Embryonic facial prominence (tissue), 1 donor: Measurements from ENCODE around the gene SMIM23.

Experiments
- DNase-seq: peaks from one replicate; pipeline ENCODE4 v3.0.0-alpha.2; 2016; ENCODE audit errors: extremely low spot score

The SMIM23 gene

GRCh38 chr5:171785517-171785916, at the start of gene SMIM23:
SMIM23 (plus strand) TSS chr5:171785817; CDS start chr5:171785872, 55 bp downstream.
- no peak for DNase-seq

GRCh38 chr5:171736976-171737891, 48.4 kb upstream of the SMIM23 start:
- no peak for DNase-seq

DNA sequence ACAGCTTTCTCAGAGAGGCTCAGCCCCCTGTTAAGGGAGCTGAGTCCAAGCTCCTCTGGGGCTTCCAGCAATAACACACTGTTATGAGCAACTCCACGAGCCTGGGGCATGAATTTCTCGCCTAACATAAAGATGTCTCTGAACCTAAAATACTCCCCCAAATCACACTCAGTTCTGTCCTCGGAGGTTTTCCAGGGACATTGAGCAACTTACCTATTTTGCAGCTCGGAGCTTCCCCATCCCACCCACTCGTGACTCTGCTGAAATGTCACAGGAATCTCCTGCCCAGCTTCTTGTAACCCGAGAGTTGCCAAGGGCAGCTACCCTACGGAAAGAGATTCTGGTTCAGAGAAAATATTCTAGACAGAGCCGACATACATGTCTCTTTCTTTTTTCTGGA, 47.1 kb upstream of the SMIM23 start:
- DNase-seq = no peak

- no peak for DNase-seq
Observed at GRCh38 chr5:171739271-171739670, 46.3 kb upstream of the SMIM23 start.

DNA sequence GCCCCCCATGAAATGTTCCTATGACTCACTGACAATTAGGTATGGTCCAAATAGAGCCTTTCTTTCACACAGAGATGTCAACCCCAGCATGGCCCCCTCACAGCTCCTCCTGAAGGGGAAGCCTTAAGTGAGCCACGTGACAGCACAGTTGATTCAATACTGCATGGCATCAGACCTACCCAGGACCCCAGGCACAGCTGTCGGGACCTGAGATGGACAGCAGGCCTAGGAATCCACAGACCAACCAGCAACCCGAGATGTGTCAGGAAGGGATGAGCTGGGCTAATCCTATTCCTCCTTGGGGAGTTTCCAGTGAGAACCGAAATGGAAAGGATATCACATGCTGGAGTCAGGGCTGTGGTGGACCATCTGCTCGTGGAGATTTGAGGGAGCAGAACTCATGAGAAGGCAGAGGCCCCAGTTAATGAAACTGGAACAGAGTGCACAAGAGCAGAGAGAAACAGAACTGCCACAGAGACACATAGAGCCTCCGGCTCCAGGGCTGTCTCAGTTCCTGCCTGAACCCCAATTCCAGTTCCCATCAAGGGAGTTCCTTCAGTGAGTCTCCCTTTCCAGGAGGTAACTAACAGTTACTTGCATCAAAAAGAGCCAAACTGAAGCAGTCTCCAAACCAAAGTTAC, 42.1 kb upstream of the SMIM23 start:
- no peak for DNase-seq

DNA sequence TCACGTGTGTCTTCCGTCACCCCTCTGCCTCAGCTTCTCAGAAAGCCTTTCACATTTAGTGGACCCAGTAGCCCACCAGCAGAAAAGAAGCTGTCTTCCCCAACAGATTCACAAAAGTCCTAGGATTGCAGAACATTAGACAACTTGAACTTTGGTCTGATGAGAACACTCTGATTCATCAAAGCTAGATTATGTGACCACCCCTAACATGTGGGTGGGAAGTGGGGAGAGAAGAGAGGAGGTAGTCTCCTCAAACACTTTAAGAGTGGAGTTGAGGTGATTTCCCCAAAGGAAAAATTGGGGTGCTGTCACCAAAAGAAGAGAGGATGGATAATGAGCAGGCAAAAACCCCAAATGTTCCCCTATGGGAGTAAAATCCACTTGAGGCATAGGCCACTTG, 41.4 kb upstream of the SMIM23 start:
- no peak for DNase-seq

DNA sequence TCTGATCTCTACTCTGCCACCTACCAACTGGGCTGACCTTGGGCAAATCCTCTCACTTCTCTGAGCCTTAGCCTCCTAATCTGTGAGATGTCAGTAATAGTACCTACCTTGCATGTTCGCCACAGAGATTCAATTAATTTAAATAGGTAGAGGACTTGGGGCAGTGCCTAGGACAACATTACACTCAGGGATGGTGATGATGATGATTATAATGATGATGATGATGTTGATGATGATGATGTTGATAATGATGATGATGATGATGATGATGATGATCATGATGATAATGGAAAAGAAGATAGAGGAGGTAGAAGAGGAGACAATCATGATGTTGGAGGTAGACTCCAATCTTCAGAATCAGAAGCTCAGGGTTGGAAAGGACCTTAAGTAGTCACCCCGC, 40.7 kb upstream of the SMIM23 start:
- DNase-seq = no peak

- DNase-seq = no peak
Observed at GRCh38 chr5:171745602-171746001, 40.0 kb upstream of the SMIM23 start.

DNA sequence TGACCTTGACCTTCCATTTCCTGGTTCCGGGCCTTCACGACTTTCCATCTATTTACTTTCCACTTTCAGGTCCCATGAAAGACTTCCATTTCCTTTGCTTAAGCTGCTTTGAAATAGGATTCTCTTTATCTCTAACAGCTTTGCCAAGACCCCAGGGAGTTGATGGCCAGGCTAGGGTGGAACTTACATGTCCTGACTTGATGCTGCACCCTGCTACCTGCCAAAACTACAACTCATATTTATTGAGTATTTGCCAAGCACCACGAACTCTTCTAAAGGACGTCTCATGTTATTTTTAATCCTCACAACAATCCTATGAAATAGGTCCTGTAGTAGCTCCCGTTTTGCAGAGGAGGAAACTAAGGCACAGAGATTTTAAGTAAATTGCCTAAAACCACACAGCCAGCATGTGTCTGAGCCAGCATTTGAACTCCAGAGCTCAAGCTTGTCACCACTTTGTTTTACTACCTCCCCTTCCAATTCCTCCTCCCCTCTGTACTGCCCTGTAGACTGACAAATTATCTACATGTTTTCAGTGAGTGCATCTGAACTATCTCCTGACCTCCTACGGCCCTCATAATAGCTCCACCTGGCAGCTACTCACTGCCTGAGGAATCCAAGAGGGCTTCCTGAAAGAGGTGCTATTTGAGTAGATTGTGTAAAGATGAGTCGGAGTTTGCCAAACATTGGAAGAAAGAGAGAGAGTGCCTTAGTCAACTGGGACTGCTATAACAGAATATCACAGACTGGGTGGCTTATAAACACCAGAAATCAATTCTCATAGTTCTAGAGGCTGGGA, 38.4 kb upstream of the SMIM23 start:
- no peak for DNase-seq

GRCh38 chr5:171748720-171749119, 36.9 kb upstream of the SMIM23 start:
- DNase-seq = no peak

- DNase-seq = no peak
Observed at GRCh38 chr5:171749365-171749764, 36.3 kb upstream of the SMIM23 start.

- no peak for DNase-seq
Observed at GRCh38 chr5:171750311-171750788, 35.3 kb upstream of the SMIM23 start.

GRCh38 chr5:171755354-171755821, 30.2 kb upstream of the SMIM23 start:
- DNase-seq = no peak

DNA sequence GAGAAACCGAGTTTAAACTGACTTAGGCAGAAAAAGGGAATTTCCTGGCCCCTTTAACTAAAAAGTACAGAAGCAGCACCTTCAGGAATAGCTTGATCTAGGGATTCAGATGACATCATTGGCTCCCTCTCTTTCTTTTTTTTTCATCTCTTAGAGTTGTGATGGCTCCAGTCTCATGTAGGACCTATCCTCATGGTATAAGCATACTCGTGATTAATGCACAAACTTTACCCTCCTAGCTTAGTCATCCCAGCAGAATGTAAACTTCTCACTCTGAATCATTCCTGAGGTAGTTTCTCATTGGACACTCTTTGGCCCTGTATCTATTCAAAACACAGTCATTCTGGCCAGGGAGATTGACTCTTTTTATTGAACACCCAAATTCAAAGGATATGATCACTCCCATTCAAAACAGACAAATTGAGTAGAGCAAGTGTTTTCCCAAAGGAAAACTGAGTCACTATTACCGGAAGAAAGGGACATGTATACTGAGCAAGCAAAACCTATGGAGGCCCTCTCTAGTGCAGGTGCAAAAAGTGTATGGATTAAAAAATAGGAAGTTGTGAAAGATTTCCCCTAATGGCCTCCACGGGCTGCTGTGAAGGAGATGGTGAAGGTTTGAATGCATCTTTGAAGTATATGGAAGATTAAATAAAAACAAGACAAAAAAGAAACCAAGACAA, 27.6 kb upstream of the SMIM23 start:
- DNase-seq = no peak

GRCh38 chr5:171759777-171760176, 25.8 kb upstream of the SMIM23 start:
- DNase-seq = no peak

DNA sequence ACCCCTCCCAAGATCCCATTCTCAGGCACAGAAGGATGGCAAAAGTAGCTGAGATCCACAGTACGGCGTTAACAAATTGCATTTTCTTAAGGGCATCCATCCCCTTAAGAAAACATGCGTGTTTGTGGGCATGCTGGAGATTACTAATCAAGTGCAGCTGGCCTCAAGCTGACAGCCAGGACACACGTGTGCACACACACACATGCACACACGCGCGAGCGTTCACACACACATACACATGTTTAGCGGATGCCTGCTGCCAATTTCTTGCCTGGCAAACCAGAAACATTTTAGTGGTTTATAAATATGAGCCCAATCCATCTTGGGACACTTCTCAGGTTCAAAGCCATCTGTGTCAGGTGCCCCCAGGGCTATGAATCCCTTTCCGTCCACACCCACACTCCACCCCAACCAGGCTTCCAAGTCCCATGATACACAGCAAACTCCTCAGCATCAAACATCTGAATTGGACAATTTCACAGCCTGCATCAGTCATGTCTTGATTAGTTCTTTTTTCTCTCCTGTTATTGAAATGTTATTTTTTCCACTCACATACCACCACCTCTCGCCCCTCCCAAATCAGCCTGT, 23.5 kb upstream of the SMIM23 start:
- DNase-seq = peak; percentile 30

DNA sequence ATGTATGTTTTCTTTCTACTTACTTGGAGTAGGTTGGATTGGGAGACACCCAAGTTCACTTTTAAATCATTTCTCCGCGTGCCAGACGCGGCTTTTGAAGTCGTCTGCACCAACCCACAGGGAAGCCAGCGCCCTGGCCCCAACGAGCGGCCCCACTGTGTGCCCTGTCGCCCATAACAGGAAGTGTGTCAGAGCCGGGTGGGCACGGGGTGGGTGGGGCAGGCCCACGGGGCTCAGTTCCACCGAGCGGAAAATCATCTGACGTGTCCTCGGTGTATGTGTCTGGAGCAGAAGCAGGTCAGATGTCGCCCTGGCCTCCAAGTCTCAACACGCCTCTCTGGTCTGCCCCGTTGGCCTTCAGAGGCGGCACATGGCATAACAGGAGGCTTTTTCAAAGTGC, 22.7 kb upstream of the SMIM23 start:
- DNase-seq = no peak

- no peak for DNase-seq
Observed at GRCh38 chr5:171764265-171764664, 21.4 kb upstream of the SMIM23 start.

GRCh38 chr5:171766875-171767274, 18.7 kb upstream of the SMIM23 start:
- no peak for DNase-seq

GRCh38 chr5:171770153-171770552, 15.5 kb upstream of the SMIM23 start:
- no peak for DNase-seq

DNA sequence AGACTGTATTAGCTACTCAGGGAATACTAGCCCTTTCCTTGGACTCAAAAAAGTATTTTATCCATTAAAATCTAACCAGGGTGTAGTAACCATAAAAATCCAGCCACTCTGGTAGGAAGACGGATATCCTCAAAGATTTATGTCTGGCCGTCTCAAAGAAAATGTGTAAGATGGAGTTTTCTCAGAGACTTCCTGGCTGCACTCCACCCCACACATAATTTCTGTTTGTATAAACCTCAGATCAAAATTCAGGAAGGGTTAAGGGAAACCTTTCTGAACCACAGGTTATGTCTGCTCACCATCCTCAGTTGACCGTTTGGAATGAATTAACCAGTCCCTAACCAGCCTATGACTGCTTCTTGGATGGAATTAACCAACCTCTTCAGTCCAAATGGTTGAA, 13.8 kb upstream of the SMIM23 start:
- no peak for DNase-seq
